ENCODE measurements around the gene GORASP1.

GORASP1 gene

GRCh38 chr3:39141171-39141995, 34.0 kb upstream of the GORASP1 start:
- peak; percentile 65 for DNase-seq (ENCODE audit: low spot score)

- DNase-seq (ENCODE audit: low spot score): no peak
These were observed 33.0 kb upstream of the GORASP1 start for GRCh38 chr3:39140341-39140971.

GRCh38 chr3:39139442-39139841, 32.0 kb upstream of the GORASP1 start:
- DNase-seq (ENCODE audit: low spot score): no peak

GRCh38 chr3:39138804-39139415, 31.5 kb upstream of the GORASP1 start:
- DNase-seq (ENCODE audit: low spot score): no peak

GRCh38 chr3:39137991-39138803, 30.8 kb upstream of the GORASP1 start:
- no peak for DNase-seq (ENCODE audit: low spot score)

- DNase-seq (ENCODE audit: low spot score): no peak
These were observed 30.1 kb upstream of the GORASP1 start for GRCh38 chr3:39137435-39137936.

- DNase-seq (ENCODE audit: low spot score): no peak
These were observed 29.4 kb upstream of the GORASP1 start for GRCh38 chr3:39136533-39137434.

- DNase-seq (ENCODE audit: low spot score): no peak
These were observed 27.9 kb upstream of the GORASP1 start for GRCh38 chr3:39135170-39135805.

- no peak for DNase-seq (ENCODE audit: low spot score)
These were observed 26.9 kb upstream of the GORASP1 start for GRCh38 chr3:39134305-39134704.

GRCh38 chr3:39133822-39134221, 26.4 kb upstream of the GORASP1 start:
- DNase-seq (ENCODE audit: low spot score): no peak

- DNase-seq (ENCODE audit: low spot score): no peak
These were observed 25.7 kb upstream of the GORASP1 start for GRCh38 chr3:39133093-39133490.

GRCh38 chr3:39132096-39133092, 25.0 kb upstream of the GORASP1 start:
- DNase-seq (ENCODE audit: low spot score): no peak

GRCh38 chr3:39130693-39131265, 23.4 kb upstream of the GORASP1 start:
- DNase-seq (ENCODE audit: low spot score): no peak

GRCh38 chr3:39130026-39130425, 22.6 kb upstream of the GORASP1 start:
- DNase-seq (ENCODE audit: low spot score): no peak

GRCh38 chr3:39128951-39129350, 21.5 kb upstream of the GORASP1 start:
- no peak for DNase-seq (ENCODE audit: low spot score)

- no peak for DNase-seq (ENCODE audit: low spot score)
These were observed 20.5 kb upstream of the GORASP1 start for GRCh38 chr3:39127908-39128304.

GRCh38 chr3:39127269-39127907, 20.0 kb upstream of the GORASP1 start:
- DNase-seq (ENCODE audit: low spot score): no peak

GRCh38 chr3:39126532-39127071, 19.2 kb upstream of the GORASP1 start:
- no peak for DNase-seq (ENCODE audit: low spot score)
